Lung (tissue), 12 donors: ENCODE measurements around the gene CACNA1I. TPM values are rescaled to one million over a fixed set of nuclear protein-coding genes. Genes with fewer than 3 reads are reported as not detected.

Experiments
- ATAC-seq: fragments of 200-7000 bp; cut with Tn5 transposase; one replicate; pipeline ENCODE4 v1.9.1; 2020; ENCODE audit warnings: moderate number of reproducible peaks; ENCODE audit not compliant: insufficient read depth, low FRiP score
- DNase-seq, 3 donors: peaks; one replicate each; pipeline ENCODE4 v3.0.0-alpha.2; 2013 to 2017
- H3K27ac ChIP-seq, 2 donors: one replicate each; pipeline ENCODE4 v1.5.1; 2013; ENCODE audit warnings: mild to moderate bottlenecking in 2 of 2, moderate library complexity in 2 of 2, control low read depth in 1 of 2, inconsistent platforms in 1 of 2, low read depth in 1 of 2, low read length in 1 of 2
- H3K27me3 ChIP-seq, 3 donors: one replicate each; pipeline ENCODE4 v1.5.1; 2013; ENCODE audit warnings: low read length in 2 of 3; ENCODE audit not compliant: control insufficient read depth in 3 of 3, insufficient read depth in 3 of 3
- H3K36me3 ChIP-seq, 4 donors: one replicate each; pipeline ENCODE4 v1.5.1; 2013; ENCODE audit warnings: low read length in 4 of 4, mild to moderate bottlenecking in 1 of 4, moderate library complexity in 1 of 4; ENCODE audit not compliant: control insufficient read depth in 4 of 4, insufficient read depth in 4 of 4
- H3K4me1 ChIP-seq, 5 donors: one replicate each; pipeline ENCODE4 v1.5.1; 2013; ENCODE audit warnings: low read length in 5 of 5, mild to moderate bottlenecking in 2 of 5, moderate library complexity in 1 of 5; ENCODE audit not compliant: control insufficient read depth in 5 of 5, insufficient read depth in 5 of 5
- H3K4me3 ChIP-seq: one replicate; pipeline ENCODE4 v1.5.1; 2013; ENCODE audit warnings: mild to moderate bottlenecking, control low read depth, moderate library complexity
- H3K9ac ChIP-seq, 2 donors: one replicate each; pipeline ENCODE4 v1.5.1; 2013; ENCODE audit warnings: low read length in 2 of 2, control low read depth in 1 of 2; ENCODE audit not compliant: insufficient read depth in 1 of 2
- H3K9me3 ChIP-seq, 4 donors: one replicate each; pipeline ENCODE4 v1.5.1; 2013; ENCODE audit warnings: low read length in 3 of 4, mild to moderate bottlenecking in 1 of 4, moderate library complexity in 1 of 4; ENCODE audit not compliant: control insufficient read depth in 4 of 4, insufficient read depth in 3 of 4
- WGBS, 2 donors: extraction: QIAGEN DNeasy Blood & Tissue Kit; methylation state at CpG; one replicate each; pipeline ENCODE4 v1.1.7; 2013; 5-methylcytosine and 5-hydroxymethylcytosine counted together
- polyA plus RNA-seq, 2 donors: library from polyadenylated mRNA; stranded (reverse); fragments of 200-250 nt; gene quantifications; one replicate each; pipeline ENCODE4 v1.2.1, GENCODE V29; 2013
- total RNA-seq, 2 donors: library from RNA; depleted of rRNA in 1 of 2; stranded (reverse); fragments of >200 nt in 1 of 2; gene quantifications; one replicate each; pipeline ENCODE4 v1.2.1, GENCODE V29; 2014 to 2021
- TF ChIP-seq, protein P1 (sequence below): IDR thresholded peaks from 2 replicates; pipeline ENCODE4 v1.5.1; 2012; ENCODE audit warnings: mild to moderate bottlenecking; ENCODE audit errors: control extremely low read depth, extremely low read depth
- donor health status: control.
- donor health status: control.
- donor health status: Bipolar disorder and iron deficiency.
- donor health status: healthy.
- donor health status: DM: yes; HTN: yes; CAD: no.

Gene CACNA1I
- total and polyA plus RNA-seq, 4 donors: 0.07 to 0.22 (median 0.16) TPM

DNA sequence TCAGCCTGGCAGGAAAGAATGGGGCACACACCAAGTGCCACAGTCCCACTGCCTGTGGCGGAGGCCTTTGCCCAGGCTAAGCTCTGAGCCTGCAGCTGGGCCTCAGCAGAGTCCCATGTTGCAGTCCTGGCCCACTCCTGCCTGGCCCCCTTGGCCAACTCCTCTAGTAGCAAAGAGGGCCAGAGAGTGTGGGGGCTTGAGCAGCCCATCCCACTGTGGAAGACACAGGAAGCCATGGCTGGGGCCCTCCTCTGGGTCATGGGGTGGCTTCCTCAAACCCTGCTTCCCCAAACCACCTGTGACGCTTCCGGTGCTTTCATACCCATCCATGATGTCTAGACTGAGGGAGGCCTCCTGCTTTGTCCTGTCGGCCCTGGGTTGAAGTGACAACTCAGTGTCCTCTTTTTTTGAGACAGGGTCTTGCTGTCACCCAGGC is 43.8 kb upstream of the CACNA1I start:
- H3K9ac ChIP-seq: no peak overlapping the region
- 26 to 68% methylated on average over 4 of the region's 4 CpGs for WGBS, 2 donors
- TF ChIP-seq, protein P1, sequence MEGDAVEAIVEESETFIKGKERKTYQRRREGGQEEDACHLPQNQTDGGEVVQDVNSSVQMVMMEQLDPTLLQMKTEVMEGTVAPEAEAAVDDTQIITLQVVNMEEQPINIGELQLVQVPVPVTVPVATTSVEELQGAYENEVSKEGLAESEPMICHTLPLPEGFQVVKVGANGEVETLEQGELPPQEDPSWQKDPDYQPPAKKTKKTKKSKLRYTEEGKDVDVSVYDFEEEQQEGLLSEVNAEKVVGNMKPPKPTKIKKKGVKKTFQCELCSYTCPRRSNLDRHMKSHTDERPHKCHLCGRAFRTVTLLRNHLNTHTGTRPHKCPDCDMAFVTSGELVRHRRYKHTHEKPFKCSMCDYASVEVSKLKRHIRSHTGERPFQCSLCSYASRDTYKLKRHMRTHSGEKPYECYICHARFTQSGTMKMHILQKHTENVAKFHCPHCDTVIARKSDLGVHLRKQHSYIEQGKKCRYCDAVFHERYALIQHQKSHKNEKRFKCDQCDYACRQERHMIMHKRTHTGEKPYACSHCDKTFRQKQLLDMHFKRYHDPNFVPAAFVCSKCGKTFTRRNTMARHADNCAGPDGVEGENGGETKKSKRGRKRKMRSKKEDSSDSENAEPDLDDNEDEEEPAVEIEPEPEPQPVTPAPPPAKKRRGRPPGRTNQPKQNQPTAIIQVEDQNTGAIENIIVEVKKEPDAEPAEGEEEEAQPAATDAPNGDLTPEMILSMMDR: no peak
- peak overlapping the region in 1 of 2 donors; percentile 26 for H3K27ac ChIP-seq
- no peaks in the 10 kb centered on the region for H3K27me3 ChIP-seq
- peaks cover 5 to 61% (median 26%) of the 10 kb centered on the region in 5 donors for H3K4me1 ChIP-seq
- DNase-seq (no peak), ATAC-seq (no peak)
- peaks cover 3 to 49% (median 46%) of the 10 kb centered on the region in 4 donors for H3K36me3 ChIP-seq
- no peaks in the 10 kb centered on the region for H3K9me3 ChIP-seq
- no peak overlapping the region for H3K4me3 ChIP-seq

DNA sequence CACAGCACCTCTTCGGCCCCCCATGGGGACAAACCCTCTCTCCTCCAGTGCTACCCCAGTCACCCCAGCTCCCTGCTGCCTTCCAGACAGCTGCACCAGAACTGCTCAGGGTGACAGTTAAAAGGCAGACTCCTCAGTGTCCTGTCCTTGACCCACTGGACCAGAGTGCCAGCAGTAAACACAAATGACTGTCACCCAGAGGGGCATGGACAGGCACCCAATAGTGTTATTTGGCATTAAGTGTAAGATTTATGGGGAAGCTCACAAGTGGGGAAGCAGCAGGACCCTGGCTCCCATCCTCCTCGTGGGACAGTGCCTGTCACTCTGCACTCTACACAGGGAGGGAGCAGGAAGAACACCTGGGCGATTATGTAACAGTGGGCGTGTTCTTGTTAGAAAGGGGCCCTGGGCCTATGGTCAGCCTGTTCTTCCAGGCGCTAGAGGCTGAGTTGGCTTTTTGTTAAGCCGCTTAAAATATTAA is 43.0 kb upstream of the CACNA1I start:
- Histone ChIP-seq H3K9ac (no peak overlapping the region), H3K27me3 (no peaks in the 10 kb centered on the region), H3K9me3 (no peaks in the 10 kb centered on the region), H3K36me3 (peaks cover 0 to 47% (median 40%) of the 10 kb centered on the region in 4 donors), H3K4me3 (no peak overlapping the region), H3K4me1 (peaks cover 6 to 55% (median 26%) of the 10 kb centered on the region in 5 donors), H3K27ac (no peak overlapping the region)
- 52 to 63% methylated on average over 6 of the region's 6 CpGs for WGBS, 2 donors
- no peak for ATAC-seq
- peak in 1 of 3 donors; percentile 12 for DNase-seq
- TF ChIP-seq, protein P1: no peak

DNA sequence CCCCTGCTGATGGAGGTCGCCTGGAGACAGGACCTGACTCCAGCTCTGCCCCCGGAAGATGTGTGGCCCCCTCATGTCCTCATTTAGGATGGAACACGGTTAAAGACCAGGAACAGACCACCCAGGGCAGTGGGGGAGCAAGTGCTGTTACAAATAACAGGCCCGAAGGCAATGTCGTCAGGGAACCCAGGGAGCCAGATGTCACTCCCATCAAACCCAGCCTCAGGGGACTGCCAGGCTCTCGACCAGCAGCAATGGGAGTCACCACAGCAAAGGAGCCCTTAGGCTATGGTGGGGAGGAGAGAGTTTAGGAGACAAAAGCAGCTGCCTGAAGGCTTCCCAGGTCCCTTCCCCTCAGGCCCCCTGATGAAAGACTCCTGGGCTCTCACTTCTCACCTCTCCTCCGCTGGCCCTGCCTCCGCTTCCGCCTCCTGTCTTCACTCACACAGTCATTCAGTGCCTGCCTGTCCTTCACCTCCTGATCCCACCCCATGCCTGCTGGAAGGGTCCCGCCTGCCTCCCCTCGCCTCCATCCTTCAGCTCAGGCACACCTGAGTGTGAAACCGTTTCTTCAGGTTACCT is 42.4 kb upstream of the CACNA1I start:
- H3K36me3 ChIP-seq: peaks cover 0 to 40% (median 34%) of the 10 kb centered on the region in 4 donors
- ATAC-seq (no peak), DNase-seq (no peak)
- no peaks in the 10 kb centered on the region for H3K9me3 ChIP-seq
- H3K4me1 ChIP-seq: peaks cover 6 to 49% (median 26%) of the 10 kb centered on the region in 5 donors
- peak overlapping the region in 1 of 2 donors; percentile 41 for H3K27ac ChIP-seq
- H3K9ac ChIP-seq: no peak overlapping the region
- TF ChIP-seq, protein P1: no peak
- WGBS, 2 donors: 78 to 83% methylated on average over 12 of the region's 12 CpGs
- no peak overlapping the region for H3K4me3 ChIP-seq
- H3K27me3 ChIP-seq: no peaks in the 10 kb centered on the region
